HG03442 (cell line): ENCODE measurements around the gene DEGS2.
"Not testable (repeated sequence)": the region's sequence is repeated elsewhere in the genome, so short reads cannot be mapped to it uniquely, and the experiment has no call there.

Experiments used
- ATAC-seq: cut with Tn5 transposase; IDR thresholded peaks from one replicate; pipeline ENCODE4 v1.9.1; 2021; ENCODE audit warnings: mild to moderate bottlenecking, moderate library complexity; ENCODE audit not compliant: unreplicated experiment

Gene DEGS2

DNA sequence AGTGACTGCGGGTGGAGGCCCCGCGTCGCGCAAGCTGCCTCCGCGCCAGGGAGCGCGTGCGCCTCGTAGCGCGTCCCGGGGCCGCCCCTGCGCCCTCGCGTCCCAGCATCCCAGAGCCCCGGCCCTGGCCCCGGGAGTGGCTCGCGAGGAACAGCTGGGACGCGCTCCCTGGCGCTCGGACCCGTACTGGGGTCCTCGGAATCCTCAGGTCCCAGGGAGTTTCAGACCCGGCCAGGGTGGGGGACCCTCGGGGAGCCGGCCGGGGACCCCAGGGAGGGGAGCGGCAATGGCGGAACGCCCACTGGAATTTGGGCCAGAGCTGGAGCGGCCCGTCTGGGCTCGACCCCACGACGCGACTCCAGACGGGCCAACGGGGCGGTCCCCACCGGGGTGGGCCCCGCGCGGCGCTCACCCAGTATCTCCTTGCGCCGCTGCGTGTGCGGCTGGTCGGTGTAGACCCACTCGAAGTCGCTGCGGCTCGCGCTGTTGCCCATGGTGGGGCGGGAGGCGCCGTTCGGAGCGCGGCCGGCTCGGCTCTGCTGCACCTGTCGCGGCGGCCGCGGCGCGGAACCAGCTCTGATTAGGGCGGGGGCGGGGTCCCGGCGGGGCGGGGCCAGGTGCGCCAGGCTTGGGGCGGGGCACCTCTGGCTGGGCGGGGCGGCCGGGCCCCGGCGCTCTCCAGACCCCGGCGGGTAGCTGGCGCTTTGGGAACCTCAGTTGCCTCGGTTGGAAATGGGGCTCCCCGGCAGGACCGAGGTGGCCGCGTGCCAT lies at the start of gene DEGS2:
Gene DEGS2, minus strand, starts transcription at position 552 of the 771 bp plus-strand sequence. Its CDS starts 58 bp downstream, at position 494.
- ATAC-seq, result peak; percentile 49

DNA sequence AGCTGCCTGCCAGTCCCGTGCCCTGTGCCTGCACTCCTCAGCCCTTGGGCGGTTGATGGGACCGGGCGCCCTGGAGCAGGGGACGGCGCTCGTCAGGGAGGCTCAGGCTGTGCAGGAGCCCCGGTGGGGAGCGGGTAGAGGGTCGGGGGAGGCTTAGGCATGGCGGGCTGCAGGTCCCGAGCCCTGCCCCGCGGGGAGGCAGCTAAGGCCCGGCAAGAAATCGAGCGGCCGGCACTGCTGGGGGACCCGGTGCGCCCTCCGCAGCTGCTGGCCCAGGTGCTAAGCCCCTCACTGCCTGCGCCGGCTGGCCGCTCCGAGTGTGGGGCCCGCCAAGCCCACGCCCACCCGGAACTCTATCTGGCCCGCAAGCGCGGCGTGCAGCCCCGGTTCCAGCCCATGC lies 48.7 kb upstream of the DEGS2 start:
- ATAC-seq, result not testable (repeated sequence)

DNA sequence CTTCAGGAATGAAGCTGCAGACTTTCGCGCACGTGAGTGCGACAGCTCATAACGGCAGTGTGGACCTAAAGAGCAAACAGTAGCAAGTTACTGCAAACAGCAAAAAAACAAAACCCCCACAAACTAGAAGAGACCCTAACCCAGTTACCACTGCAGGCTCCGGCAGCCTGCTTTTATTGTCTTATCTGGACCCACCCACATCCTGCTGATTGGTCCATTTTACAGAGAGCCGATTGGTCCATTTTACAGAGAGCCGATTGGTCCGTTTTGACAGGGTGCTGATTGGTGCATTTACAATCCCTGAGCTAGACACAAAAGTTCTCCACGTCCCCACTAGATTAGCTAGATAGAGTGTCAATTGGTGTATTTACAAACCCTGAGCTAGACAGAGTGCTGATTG lies 48.1 kb upstream of the DEGS2 start:
- not testable (repeated sequence) for ATAC-seq

DNA sequence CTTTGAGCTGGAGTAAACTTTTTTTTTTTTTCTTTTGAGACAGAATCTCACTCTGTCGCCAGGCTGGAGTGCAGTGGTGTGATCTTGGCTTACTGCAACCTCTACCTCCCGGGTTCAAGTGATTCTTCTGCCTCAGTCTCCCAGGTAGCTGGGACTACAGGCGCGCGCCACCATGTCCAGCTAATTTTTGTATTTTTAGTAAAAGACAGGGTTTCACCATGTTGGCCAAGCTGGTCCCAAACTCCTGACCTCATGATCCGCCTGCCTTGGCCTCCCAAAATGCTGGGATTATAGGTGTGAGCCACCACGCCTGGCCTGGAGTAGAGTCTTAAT lies 45.4 kb upstream of the DEGS2 start:
- ATAC-seq, result not testable (repeated sequence)

DNA sequence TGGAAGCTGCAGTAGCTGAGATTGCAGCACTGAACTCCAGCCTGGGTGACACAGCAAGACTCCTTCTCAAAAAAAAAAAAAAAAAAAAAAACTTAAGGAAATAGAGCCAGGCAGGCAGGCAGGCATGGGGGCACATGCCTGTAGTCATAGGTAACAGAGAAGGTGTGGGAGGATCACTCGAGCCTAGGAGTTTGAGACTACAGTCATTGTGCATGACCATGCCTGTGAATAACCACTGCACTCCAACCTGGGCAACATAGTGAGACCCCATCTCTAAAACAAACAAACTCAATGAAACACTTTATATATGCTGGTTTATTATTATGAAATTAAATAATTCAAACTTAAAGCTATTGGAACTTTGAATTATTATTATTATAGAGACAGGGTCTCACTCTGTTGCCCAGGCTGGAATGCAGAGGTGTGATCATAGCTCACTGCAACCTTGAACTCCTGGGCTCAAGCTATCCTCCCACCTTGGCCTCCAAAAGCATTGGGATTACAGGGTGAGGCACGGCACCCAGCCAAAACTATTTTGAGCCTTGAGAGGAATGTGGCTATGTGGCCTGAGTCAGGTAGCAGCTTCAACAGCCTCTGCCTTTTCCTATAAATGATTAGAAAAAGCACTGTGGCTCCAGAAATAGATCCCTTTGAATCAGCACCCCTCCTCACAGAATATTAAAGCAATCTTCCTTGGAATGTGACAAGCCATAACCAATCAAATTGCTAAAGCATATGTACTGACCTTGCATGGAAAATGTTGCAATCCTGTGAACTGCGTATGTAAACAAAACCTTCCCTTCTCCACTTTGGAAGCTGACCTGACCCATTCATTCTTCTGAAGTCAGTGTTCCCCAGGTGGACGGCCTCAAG lies 44.8 kb upstream of the DEGS2 start:
- ATAC-seq, result no peak

DNA sequence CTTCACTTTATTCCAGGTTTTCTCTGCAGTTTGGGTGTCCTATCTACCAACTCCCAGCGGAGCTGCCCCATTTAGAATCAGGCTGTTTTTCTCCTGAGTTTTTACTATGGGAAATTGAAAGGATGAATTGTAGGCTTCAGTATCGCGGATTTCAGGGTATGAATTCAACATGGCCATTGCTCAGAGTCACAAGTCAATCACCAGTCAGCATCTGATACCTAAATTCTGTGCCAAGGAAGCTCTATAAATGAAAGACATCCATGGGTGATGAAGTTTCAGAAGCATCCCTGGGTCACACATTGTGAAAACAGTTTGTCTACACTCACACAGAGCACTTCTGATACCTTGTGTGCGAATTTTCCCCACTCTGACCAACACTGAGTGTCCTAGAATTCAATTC lies 43.7 kb upstream of the DEGS2 start:
- ATAC-seq, result no peak

DNA sequence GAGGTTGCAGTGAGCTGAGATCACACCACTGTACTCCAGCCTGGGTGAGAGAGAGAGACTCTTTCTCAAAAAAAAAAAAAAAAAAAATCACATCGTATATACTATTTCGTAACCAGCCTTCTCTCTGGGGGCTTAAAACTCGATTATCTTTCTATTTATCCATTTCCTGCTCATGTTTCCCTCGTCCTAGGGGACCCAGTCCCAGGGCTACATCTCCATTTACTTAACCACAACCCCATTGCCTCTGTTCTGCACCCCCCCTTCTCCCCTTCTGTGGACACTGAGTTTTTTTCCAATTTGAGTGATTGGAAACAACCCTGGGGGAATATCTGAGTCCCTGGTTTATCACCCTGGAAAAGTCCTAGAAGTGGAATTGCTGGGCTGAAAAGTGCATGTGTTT lies 43.3 kb upstream of the DEGS2 start:
- no peak for ATAC-seq

DNA sequence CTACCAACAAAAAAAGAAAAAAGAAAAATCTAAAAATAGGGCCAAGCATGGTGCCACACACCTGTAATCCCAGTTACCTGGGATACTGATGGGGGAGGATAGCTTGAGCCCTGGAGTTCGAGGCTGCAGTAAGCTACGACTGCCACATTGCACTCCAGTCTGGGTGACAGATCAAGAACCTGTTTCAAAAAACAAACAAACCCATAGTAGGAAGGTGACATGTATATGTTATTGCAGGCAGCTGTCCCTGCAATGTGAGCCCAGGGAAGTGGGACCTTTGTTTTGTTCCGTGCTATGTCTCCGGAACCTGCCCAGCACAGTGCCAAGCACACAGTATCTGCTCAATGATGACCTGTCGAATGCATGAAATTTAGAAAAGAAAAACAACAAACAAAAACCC lies 42.3 kb upstream of the DEGS2 start:
- no peak for ATAC-seq

DNA sequence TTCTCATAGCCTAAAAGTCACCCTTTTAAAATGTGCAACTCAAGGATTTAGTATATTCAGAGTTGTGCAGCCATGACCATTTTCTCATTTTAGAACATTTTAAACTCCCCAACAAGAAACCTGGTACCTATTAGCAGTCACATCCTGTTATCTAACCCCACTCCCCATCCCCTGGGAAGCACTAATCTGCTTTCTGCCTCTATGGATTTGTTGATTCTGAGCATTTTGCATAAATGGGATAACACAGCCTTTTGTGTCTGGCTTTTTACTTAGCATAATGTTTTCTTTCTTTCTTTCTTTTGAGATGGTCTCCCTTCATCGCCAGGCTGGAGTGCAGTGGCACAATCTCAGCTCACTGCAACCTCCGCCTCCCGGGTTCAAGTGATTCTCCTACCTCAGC lies 40.9 kb upstream of the DEGS2 start:
- no peak for ATAC-seq

DNA sequence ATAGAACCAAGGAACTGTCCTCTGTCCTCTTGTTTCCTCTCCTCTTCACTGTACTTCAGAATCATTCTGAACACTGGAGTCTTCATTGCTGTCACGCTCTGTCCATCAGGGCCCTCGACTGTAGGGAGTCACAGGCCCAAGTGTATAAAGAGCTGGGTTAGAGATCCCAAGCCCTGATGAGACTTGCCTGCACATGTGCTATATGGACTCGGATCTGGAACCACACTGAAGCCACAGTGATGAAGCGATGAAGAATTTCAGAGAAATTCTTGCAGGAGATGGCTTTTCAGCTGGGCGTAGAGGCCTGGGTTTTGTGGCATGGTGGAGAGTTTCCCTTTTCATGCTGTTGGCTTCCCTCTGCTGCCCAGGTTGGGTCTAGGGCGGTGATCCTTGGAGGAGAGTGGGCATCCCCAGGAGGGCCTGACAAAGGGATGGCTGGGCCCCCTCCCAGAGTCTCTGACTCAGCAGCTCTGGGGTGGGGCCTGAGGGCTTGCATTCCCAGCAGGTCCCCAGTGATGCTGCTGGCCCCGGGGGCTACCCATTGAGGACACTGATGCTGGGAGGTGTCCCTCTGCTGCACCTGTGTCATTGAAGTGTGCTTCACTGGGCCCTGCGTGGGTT lies 39.9 kb upstream of the DEGS2 start:
- no peak for ATAC-seq

DNA sequence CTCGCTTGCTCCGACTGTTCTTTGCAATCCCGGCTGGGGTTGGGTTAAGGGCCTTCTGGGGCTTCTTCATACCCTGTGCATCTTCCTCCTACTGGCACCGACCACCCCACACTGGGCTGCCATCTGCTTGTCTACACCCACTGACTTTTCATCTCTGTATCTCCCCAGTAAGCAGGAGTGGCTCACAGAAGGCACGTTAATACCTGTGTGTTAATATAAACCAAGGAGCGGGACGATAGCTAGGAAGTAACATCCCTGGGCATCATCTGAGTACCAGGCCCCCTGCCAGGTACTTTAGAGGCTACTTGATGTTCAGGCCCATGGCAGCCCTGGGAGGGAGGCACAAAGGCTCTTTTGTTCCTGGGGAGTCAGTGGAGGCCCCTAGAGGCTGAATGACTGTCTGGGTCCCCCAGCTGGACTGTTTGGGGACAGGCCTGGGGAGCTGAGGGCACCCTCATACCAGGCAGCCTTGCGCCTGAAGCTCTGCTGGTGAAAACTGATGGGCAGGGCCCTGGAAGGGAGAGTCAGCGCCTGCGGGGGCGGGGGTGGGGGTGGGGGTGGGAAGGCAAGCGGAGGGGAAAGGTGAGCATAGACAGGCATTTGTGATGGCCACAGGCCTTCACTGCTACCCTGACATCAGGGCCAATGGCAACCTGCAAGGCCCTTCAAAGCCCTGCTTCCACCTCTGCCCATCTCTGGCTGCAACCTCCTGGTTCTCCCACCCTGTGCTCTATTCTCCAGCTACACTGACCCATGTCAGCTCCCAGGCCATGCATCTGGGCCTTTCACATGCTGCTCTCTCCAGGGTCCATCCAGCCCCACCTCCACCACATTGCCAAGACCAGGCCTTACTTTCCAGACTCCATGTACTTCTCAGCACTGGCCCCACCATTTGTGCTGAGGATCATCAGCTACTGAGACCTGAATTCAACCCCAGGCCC lies 34.2 kb upstream of the DEGS2 start:
- ATAC-seq, result no peak

DNA sequence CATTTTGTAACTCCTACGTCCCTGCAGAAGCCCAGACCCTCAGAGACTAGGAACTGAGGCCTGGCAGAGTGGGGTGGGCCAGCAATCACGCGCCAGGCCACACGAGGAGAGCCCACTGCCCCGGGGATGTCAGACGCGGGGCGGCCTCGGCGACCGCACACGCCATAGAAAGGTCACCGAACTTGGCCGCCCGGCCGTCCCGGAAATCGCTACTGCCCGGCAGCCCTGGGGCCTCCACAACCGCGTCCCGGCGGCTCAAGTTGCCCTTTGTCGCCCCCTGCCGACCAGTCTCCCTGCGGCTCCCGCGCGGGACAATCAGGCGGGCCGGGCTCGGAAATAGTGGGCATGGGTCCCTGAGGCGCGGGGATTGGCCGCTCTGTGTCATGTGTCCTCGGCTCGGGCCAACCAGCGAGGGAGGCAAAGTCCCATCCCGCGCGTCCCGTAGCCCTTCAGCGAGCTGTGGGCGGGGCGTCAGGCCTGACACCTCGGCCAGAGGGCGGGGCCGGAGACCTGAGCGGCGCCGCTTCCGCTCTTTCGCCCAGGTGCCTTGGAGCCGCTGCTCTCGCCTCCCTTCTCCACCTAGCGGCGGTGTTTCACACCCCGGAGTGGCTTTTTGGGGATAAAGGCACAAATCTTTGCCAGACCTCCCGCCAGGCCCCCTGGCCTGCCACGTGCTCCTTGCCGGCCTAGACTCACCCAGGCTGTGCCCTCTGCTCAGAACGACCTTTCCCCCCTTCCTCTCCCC lies 33.4 kb upstream of the DEGS2 start:
- ATAC-seq, result peak; percentile 97

DNA sequence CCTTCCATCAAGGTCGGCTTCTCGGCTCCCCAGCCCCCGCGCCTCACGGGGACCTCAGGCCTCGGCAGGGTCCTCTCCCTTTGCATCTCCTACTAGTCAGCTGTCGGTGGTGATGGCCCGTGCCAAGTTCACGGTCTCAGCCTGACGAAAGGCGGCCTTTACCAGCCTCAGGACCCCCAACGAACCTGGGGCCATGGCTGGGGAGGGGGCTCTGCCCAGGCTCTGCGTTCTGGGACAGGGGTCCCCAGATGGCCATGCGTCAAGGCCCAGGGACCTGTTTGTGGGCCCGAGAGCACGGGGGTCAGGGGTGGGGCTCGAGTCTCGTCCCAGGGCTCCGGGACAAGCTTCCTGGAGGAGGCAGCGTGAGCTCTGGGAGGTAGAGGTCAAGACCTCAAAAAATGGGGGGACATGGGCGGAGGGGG lies 32.8 kb upstream of the DEGS2 start:
- no peak for ATAC-seq

DNA sequence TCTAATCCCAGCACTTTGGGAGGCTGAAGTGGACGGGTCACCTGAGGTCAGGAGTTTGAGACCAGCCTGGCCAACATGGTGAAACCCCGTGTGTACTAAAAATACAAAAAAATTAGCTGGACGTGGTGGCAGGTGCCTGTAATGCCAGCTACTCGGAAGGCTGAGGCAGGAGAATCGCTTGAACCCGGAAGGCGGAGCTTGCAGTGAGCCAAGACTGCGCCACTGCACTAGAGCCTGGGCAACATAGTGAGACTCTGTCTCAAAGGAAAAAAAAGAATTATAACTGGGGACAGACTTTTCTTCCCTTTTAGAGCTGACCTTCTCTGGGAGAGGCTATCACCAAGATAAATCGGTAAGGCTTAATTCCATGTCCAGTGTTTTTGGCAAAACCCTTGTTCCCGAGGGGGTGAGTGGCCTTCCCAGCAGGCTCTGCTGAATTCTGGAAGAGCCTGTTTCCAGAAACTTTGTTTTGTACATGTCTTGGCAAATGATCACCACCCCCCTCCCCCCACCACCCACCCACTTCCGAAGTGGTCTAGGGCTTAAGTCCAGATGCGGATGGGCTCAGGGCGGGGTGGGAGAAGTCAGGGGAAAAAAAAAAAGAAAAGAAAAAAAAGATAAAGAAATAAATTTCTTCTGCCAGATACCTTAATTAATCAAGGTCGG lies 32.3 kb upstream of the DEGS2 start:
- ATAC-seq, result no peak

DNA sequence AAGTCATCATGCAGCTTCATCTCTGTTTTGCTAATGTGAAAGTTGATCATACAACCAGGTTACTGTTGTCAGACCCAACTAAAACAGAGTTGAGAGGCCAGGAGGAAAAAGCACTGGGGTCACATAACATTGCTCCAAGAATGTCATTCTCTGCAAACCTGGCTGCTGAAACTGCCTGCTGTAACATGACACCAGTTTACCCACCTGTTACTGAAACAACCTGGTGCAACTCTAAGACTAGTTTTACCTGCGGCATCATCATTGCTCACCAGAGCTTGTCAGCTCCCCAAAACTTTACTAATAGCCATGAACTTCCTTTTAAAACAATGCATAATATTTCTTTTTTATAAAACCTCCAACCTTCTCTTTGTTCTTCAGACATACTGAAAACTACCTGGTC lies 30.7 kb upstream of the DEGS2 start:
- ATAC-seq, result no peak

DNA sequence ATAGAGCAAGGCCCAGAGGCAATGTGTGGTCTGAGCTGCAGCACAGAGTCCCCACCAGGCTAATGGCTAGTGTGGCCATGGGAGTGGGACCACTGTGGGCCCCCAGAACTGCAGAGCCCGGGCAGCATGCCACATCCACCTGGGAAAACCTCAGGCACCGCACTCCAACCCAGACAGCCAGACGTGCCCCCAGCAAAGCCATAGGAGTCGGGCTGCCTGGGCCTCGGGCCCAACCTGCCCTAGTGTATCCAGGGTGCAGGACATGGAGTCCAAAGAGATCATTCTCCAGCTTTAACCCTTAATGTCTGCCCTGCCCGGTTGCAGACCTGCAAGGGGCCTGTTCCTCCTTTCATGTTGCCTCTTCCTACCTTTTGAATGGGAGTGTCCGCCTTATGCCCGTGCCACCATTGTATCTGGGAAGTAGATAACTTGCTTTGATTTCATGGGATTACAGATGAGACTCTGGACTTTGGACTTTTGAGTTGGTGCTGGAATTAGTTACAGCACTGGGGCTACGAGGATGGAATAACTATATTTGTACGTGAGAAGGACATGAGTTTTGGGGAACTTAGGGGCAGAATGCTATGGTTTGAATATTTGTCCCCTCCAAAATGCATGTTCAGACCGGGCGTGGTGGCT lies 29.1 kb upstream of the DEGS2 start:
- no peak for ATAC-seq

DNA sequence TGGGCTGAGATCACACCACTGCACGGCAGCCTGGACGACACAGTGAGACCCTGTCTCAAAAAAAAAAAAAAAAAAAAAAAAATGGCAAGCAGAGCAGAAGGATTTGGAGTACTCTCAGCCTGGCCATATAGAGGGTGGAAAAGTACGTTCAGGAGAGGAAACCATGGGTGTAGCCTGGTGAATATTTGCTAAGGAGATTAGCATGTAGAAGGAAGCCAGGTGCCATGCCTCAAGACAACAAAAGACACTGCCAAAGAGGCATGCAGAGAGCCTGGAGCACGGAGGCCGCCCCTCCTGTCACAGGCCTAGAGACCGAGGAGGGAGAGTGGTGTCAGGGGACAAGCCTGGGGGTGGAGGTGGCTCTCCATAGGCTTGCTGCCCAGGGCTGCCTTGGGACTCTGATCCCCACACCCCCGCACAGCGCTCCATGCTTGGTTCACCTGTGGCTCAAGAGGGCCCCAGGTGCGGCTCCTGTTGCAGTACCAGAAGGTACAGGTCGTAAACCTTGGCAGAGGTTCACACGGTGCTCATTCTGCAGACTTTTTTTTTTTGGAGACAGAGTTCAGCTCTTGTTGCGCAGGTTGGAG lies 27.9 kb upstream of the DEGS2 start:
- no peak for ATAC-seq

DNA sequence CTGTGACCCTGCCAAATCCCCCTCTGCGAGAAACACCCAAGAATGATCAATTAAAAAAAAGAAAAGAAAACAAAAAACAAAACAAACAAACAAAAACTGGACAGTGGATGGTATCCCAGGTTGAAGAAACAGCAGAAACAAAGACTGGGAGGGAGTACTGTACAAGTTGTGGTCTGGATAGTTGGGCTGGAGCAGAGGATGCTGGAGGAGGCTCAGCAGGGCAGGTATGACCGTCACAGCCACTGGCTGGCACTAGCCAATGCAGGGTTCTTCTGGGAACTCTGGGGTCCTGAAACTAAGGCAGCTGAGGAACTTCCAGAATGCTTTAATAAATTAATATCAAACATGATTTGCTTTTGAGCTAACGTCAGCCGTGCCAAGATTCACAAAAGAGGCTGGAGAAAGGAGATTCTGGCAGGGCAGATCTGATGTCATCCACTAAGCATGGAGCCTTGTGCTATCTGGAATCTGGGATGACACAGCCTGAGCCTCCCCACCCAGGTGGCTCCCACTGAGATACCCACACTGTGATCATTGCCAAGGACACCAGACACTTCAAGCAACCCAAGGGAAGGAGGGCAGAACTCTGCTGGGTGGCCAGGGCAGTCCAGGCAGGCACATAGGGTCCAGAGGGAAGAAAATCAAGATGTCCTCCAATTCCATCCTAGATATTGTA lies 22.6 kb upstream of the DEGS2 start:
- ATAC-seq, result not testable (repeated sequence)
